GM12878 (cell line): ENCODE results near the gene DCP1A. TPM values are rescaled to one million over a fixed set of nuclear protein-coding genes. Genes with fewer than 3 reads are reported as not detected.

Source experiments
- ATAC-seq: fragments of 200-7000 bp; cut with Tn5 transposase; 3 replicates; pipeline ENCODE4 v1.9.1; 2020; ENCODE audit warnings: mild to moderate bottlenecking, moderate library complexity
- BruUV-seq: library from RNA; stranded (reverse); fragments of 400-500 nt; replicated peaks from 2 replicates; lab custom pipeline; 2021; lab: Mats Ljungman, UMichigan
- CTCF ChIA-PET: fragments of 300-600 bp; sonication (Branson Sonifier 250); formaldehyde crosslinking; extraction: SDS; loops from one replicate; lab custom pipeline; 2021; ENCODE audit warnings: inconsistent platforms; lab: Yijun Ruan, JAX
- POLR2A ChIA-PET: fragments of 350-600 bp; formaldehyde crosslinking; extraction: SDS; loops from one replicate; lab custom pipeline; 2021; ENCODE audit warnings: inconsistent platforms; lab: Charles Lee
- RAD21 ChIA-PET: fragments of 300-600 bp; sonication (Branson Sonifier 250); formaldehyde crosslinking; loops from one replicate; lab custom pipeline; 2023; ENCODE audit warnings: antibody characterized with exemption; ENCODE audit not compliant: unreplicated experiment; lab: Charles Lee
- SMC1A ChIA-PET: fragments of 300-600 bp; sonication (Branson Sonifier 250); formaldehyde crosslinking; loops from one replicate; lab custom pipeline; 2023; ENCODE audit not compliant: unreplicated experiment, uncharacterized antibody; lab: Charles Lee
- DNase-seq: peaks from one replicate; pipeline ENCODE4 v3.0.0-alpha.2; 2011; ENCODE audit warnings: low read depth, low spot score
- FAIRE-seq: peaks from 3 replicates; lab custom pipeline; 2011; peaks lifted over from hg19 to GRCh38; lab: Jason Lieb, UNC
- H2AFZ ChIP-seq: 2 replicates; pipeline ENCODE4 v1.6.0; 2011; ENCODE audit warnings: low read depth, low read length, control low read depth; ENCODE audit not compliant: control insufficient read depth
- H3K27ac ChIP-seq: 2 replicates; pipeline ENCODE4 v1.5.1; 2011; ENCODE audit warnings: control low read depth; ENCODE audit not compliant: control insufficient read depth, insufficient read depth
- H3K27me3 ChIP-seq, 2 experiments: replicated peaks in 1 of 2; 2 replicates each; pipeline versions ENCODE4 v1.6.0 to v1.6.1; 2011; ENCODE audit warnings: low read length in 1 of 2; ENCODE audit not compliant: control insufficient read depth in 2 of 2, insufficient read depth in 2 of 2
- H3K36me3 ChIP-seq, 2 experiments: 2 replicates each; pipeline ENCODE4 v1.5.1; 2011; ENCODE audit warnings: low read length in 1 of 2; ENCODE audit not compliant: control insufficient read depth in 2 of 2, insufficient read depth in 2 of 2
- H3K4me1 ChIP-seq: 2 replicates; pipeline ENCODE4 v1.6.1; 2011; ENCODE audit warnings: mild to moderate bottlenecking, low read length, moderate library complexity, mixed read lengths; ENCODE audit not compliant: control insufficient read depth, insufficient read depth
- H3K4me2 ChIP-seq: 2 replicates; pipeline ENCODE4 v1.6.0; 2011; ENCODE audit warnings: control low read depth; ENCODE audit not compliant: control insufficient read depth, insufficient read depth
- H3K4me3 ChIP-seq: fragments of 200-600 bp; sonication (generic); 2 replicates; pipeline ENCODE4 v1.5.1; 2016
- H3K79me2 ChIP-seq: 2 replicates; pipeline ENCODE4 v1.6.0; 2011; ENCODE audit warnings: low read length; ENCODE audit not compliant: control insufficient read depth, insufficient read depth
- H3K9ac ChIP-seq: 2 replicates; pipeline ENCODE4 v1.8.0; 2011; ENCODE audit warnings: low read length, control low read depth, mixed read lengths; ENCODE audit not compliant: control insufficient read depth, insufficient read depth
- H3K9me3 ChIP-seq: replicated peaks from 3 replicates; pipeline ENCODE4 v1.5.1; 2011; ENCODE audit warnings: mild to moderate bottlenecking, low read length; ENCODE audit not compliant: control insufficient read depth, insufficient read depth
- H4K20me1 ChIP-seq: 2 replicates; pipeline ENCODE4 v1.6.0; 2011; ENCODE audit not compliant: control insufficient read depth, insufficient read depth
- E2F8 ChIP-seq: fragments of 450-650 bp; IDR thresholded peaks from 2 replicates; pipeline ENCODE4 v1.6.1; 2018; ENCODE audit warnings: mild to moderate bottlenecking, low read depth, moderate library complexity; ENCODE audit not compliant: partially characterized antibody
- ELK1 ChIP-seq: IDR thresholded peaks from 2 replicates; pipeline ENCODE4 v1.6.1; 2012; ENCODE audit warnings: low read depth, low read length, improper control_type of control experiment
- FOXM1 ChIP-seq: IDR thresholded peaks from 2 replicates; pipeline ENCODE4 v1.6.1; 2012; ENCODE audit warnings: low read depth, mild to moderate bottlenecking, inconsistent platforms, low read length, moderate library complexity
- NKRF ChIP-seq: fragments of 450-650 bp; conservative IDR thresholded peaks from 2 replicates; pipeline ENCODE4 v1.6.1; 2017; ENCODE audit warnings: mild to moderate bottlenecking, moderate library complexity
- POLR2A ChIP-seq: IDR thresholded peaks from 2 replicates; pipeline ENCODE4 v1.6.1; 2011; ENCODE audit warnings: low read depth, mild to moderate bottlenecking, low read length
- PRDM15 ChIP-seq: fragments of 450-650 bp; formaldehyde crosslinking; IDR thresholded peaks from 2 replicates; pipeline ENCODE4 v1.4.0; 2020; ENCODE audit warnings: mild to moderate bottlenecking, moderate library complexity
- RCOR1 ChIP-seq: conservative IDR thresholded peaks from 2 replicates; pipeline ENCODE4 v1.6.1; 2012; ENCODE audit warnings: low read depth, low read length, improper control_type of control experiment
- REST ChIP-seq: IDR thresholded peaks from 2 replicates; pipeline ENCODE4 v1.6.1; 2012; ENCODE audit warnings: mild to moderate bottlenecking, low read depth, low read length
- ZBED1 ChIP-seq: IDR thresholded peaks from 2 replicates; pipeline ENCODE4 v1.6.1; 2016; ENCODE audit warnings: borderline replicate concordance
- WGBS: methylation state at CpG from one replicate; pipeline ENCODE4 v1.1.6; 2016; ENCODE audit warnings: low lambda C conversion rate; ENCODE audit not compliant: insufficient replicate concordance, insufficient coverage; ENCODE audit errors: missing lambda C conversion rate; 5-methylcytosine and 5-hydroxymethylcytosine counted together
- in situ Hi-C: fragments of 300-500 bp; cut with MboI; formaldehyde crosslinking; loops from 9 replicates; pipeline ENCODE4 v1.14.3; 2018; ENCODE audit warnings: mixed read lengths
- intact Hi-C: fragments of 100-400 bp; cut with micrococcal nuclease; formaldehyde crosslinking; loops from one replicate; pipeline ENCODE4 v1.14.2; 2022; ENCODE audit not compliant: unreplicated experiment
- polyA plus RNA-seq, 11 experiments: library from polyadenylated mRNA; depleted of rRNA in 4 of 11; unstranded in 6 of 11; stranded (reverse) in 5 of 11; fragments of >200 nt; fragmentation: Nextera tagmentation in 4 of 11; fragmentation: Illumina TruSeq in 1 of 11; extraction: Ambion mirVana in 4 of 11; extraction: Trizol in 1 of 11; gene quantifications; 1 replicate in 1 of 11; 2 replicates in 10 of 11; pipeline versions ENCODE4 v1.2.1 to v1.2.3, GENCODE V29; 2011 to 2016; ENCODE audit warnings: inconsistent platforms in 2 of 11, missing spikeins in 2 of 11, low read depth in 1 of 11
- total RNA-seq, 4 experiments: library from RNA; depleted of rRNA in 3 of 4; stranded (reverse); fragments of >200 nt in 3 of 4; fragmentation: Illumina TruSeq in 1 of 4; extraction: Trizol in 1 of 4; gene quantifications; 2 replicates each; pipeline versions ENCODE4 v1.2.1 to v1.2.3, GENCODE V29; 2013 to 2021

DCP1A gene
- total and polyA plus RNA-seq, 10 of the 15 experiments (the other 5 are each of a cell fraction or from before 2014, with no cell fraction given), result 12.5 to 34.6 (median 16.3) TPM

GRCh38 chr3:53244271-53244670, 103.1 kb downstream of the DCP1A start (continued):
- TF ChIP-seq REST (no peak), NKRF (no peak), FOXM1 (no peak), ZBED1 (no peak)

- Histone ChIP-seq H3K4me3 (no peak overlapping the region), H3K9ac (no peak overlapping the region), H3K4me2 (no peak overlapping the region), H3K27ac (no peak overlapping the region), H3K36me3 (peaks cover 11 to 34% of the 10 kb centered on the region in 2 experiments), H3K79me2 (peaks cover 54% of the 10 kb centered on the region), H4K20me1 (peaks cover 3% of the 10 kb centered on the region; the same call in 1 of the 2 replicates), H3K4me1 (no peaks in the 10 kb centered on the region), H2AFZ (no peak overlapping the region), H3K27me3 (no peaks in the 10 kb centered on the region), H3K9me3 (no peaks in the 10 kb centered on the region)
- in situ Hi-C loops (no loop called here), intact Hi-C loops (no loop called here)
- SMC1A ChIA-PET, result no interaction called here
- CTCF ChIA-PET, result no interaction called here
- DNase-seq (no peak), ATAC-seq (no peak), FAIRE-seq (no peak)
- no TSS peak for BruUV-seq
- RAD21 ChIA-PET, result no interaction called here
- WGBS, result 81% methylated on average over 8 of the region's 8 CpGs
- POLR2A ChIA-PET, result no interaction called here
- TF ChIP-seq POLR2A (no peak), E2F8 (no peak), ELK1 (no peak), PRDM15 (CRISPR knock-in tag) (no peak), RCOR1 (no peak)
These were observed 103.6 kb downstream of the DCP1A start for GRCh38 chr3:53243785-53244184.
